IMR-90 (cell line): Measurements from ENCODE around the gene FOXP1. TPM values are rescaled to one million over a fixed set of nuclear protein-coding genes. Genes with fewer than 3 reads are reported as not detected.

ENCODE experiments used
- ATAC-seq: fragments of 200-7000 bp; cut with Tn5 transposase; 2 replicates; pipeline ENCODE4 v1.9.1; 2020; ENCODE audit warnings: low read depth, mild to moderate bottlenecking, moderate library complexity
- BruUV-seq: library from RNA; stranded (reverse); fragments of 400-500 nt; replicated peaks from 2 replicates; lab custom pipeline; 2021; lab: Mats Ljungman, UMichigan
- CTCF ChIA-PET: fragments of 300-600 bp; formaldehyde crosslinking; extraction: SDS; loops from one replicate; lab custom pipeline; 2021; ENCODE audit warnings: antibody characterized with exemption; lab: Yijun Ruan, JAX
- POLR2A ChIA-PET: fragments of 300-600 bp; sonication (Branson Sonifier 250); formaldehyde crosslinking; loops from one replicate; lab custom pipeline; 2022; ENCODE audit warnings: antibody characterized with exemption; ENCODE audit not compliant: unreplicated experiment; lab: Charles Lee
- DNase-seq: peaks from one replicate; pipeline ENCODE4 v3.0.0; 2013
- H2AFZ ChIP-seq: replicated peaks from 2 replicates; pipeline ENCODE3; 2013; ENCODE audit warnings: low read length, mild to moderate bottlenecking; ENCODE audit not compliant: poor library complexity
- H2AK5ac ChIP-seq: 2 replicates; pipeline ENCODE4 v1.6.1; 2013; ENCODE audit warnings: low read depth, low read length, inconsistent platforms
- H2AK9ac ChIP-seq: replicated peaks from 2 replicates; pipeline ENCODE3; 2013; ENCODE audit warnings: mild to moderate bottlenecking, low read depth, low read length, moderate library complexity; ENCODE audit not compliant: poor library complexity
- H2BK120ac ChIP-seq: 2 replicates; pipeline ENCODE4 v1.6.1; 2013; ENCODE audit warnings: low read depth, low read length, inconsistent platforms
- H2BK15ac ChIP-seq: 3 replicates; pipeline ENCODE4 v1.6.1; 2013; ENCODE audit warnings: low read depth, low read length, inconsistent platforms
- H2BK20ac ChIP-seq: 2 replicates; pipeline ENCODE4 v1.6.1; 2013; ENCODE audit warnings: low read depth, mild to moderate bottlenecking, inconsistent platforms, low read length, moderate library complexity
- H2BK5ac ChIP-seq: 2 replicates; pipeline ENCODE4 v1.6.1; 2013; ENCODE audit warnings: mild to moderate bottlenecking, low read depth, low read length, inconsistent platforms; ENCODE audit not compliant: poor library complexity, severe bottlenecking
- H3K14ac ChIP-seq: replicated peaks from 2 replicates; pipeline ENCODE4 v1.6.1; 2013; ENCODE audit warnings: low read depth, low read length, inconsistent platforms
- H3K18ac ChIP-seq: 2 replicates; pipeline ENCODE4 v1.6.1; 2013; ENCODE audit warnings: low read depth, low read length, control low read depth
- H3K23ac ChIP-seq: 2 replicates; pipeline ENCODE4 v1.6.1; 2013; ENCODE audit warnings: low read depth, low read length, inconsistent platforms
- H3K27ac ChIP-seq: 2 replicates; pipeline ENCODE4 v1.5.1; 2013; ENCODE audit warnings: mild to moderate bottlenecking, control low read depth, low read length; ENCODE audit not compliant: insufficient read depth
- H3K27me3 ChIP-seq: 2 replicates; pipeline ENCODE4 v1.6.1; 2013; ENCODE audit warnings: low read length; ENCODE audit not compliant: control insufficient read depth, insufficient read depth
- H3K36me3 ChIP-seq: 2 replicates; pipeline ENCODE4 v1.6.1; 2013; ENCODE audit warnings: low read length, mixed read lengths; ENCODE audit not compliant: control insufficient read depth, insufficient read depth
- H3K4ac ChIP-seq: 2 replicates; pipeline ENCODE4 v1.6.1; 2013; ENCODE audit warnings: low read depth, low read length, inconsistent platforms
- H3K4me1 ChIP-seq: 2 replicates; pipeline ENCODE4 v1.6.1; 2013; ENCODE audit warnings: low read length, mixed read lengths; ENCODE audit not compliant: control insufficient read depth, insufficient read depth
- H3K4me2 ChIP-seq: 2 replicates; pipeline ENCODE4 v1.6.1; 2013; ENCODE audit warnings: low read depth, mild to moderate bottlenecking, control low read depth, low read length, moderate library complexity
- H3K4me3 ChIP-seq: 2 replicates; pipeline ENCODE4 v1.5.1; 2013; ENCODE audit warnings: low read depth, mild to moderate bottlenecking, control low read depth, low read length, moderate library complexity; ENCODE audit not compliant: insufficient read depth
- H3K56ac ChIP-seq: 2 replicates; pipeline ENCODE4 v1.6.1; 2013; ENCODE audit warnings: low read length, inconsistent platforms; ENCODE audit not compliant: insufficient read depth; ENCODE audit errors: extremely low read depth
- H3K79me1 ChIP-seq, 2 experiments: 2 replicates each; pipeline ENCODE4 v1.6.1; 2013; ENCODE audit warnings: low read length in 2 of 2, inconsistent platforms in 1 of 2, low read depth in 1 of 2
- H3K9ac ChIP-seq: 2 replicates; pipeline ENCODE4 v1.6.1; 2013; ENCODE audit warnings: low read depth, low read length, control low read depth
- H3K9me1 ChIP-seq: 2 replicates; pipeline ENCODE4 v1.6.1; 2013; ENCODE audit warnings: low read length, inconsistent platforms; ENCODE audit not compliant: insufficient read depth
- H3K9me3 ChIP-seq: 2 replicates; pipeline ENCODE4 v1.6.1; 2013; ENCODE audit warnings: low read length; ENCODE audit not compliant: control insufficient read depth, insufficient read depth
- H4K20me1 ChIP-seq: 2 replicates; pipeline ENCODE4 v1.6.1; 2013; ENCODE audit warnings: low read length, inconsistent platforms; ENCODE audit not compliant: insufficient read depth
- H4K5ac ChIP-seq: 2 replicates; pipeline ENCODE4 v1.6.1; 2013; ENCODE audit warnings: mild to moderate bottlenecking, low read depth, low read length, control low read depth
- H4K8ac ChIP-seq, 2 experiments: 2 replicates each; pipeline ENCODE4 v1.6.1; 2013; ENCODE audit warnings: low read depth in 2 of 2, low read length in 2 of 2, control low read depth in 1 of 2, inconsistent platforms in 1 of 2
- H4K91ac ChIP-seq: 2 replicates; pipeline ENCODE4 v1.6.1; 2013; ENCODE audit warnings: low read depth, low read length, inconsistent platforms; ENCODE audit not compliant: insufficient read depth
- CHD1 ChIP-seq: IDR thresholded peaks from 2 replicates; pipeline ENCODE4 v1.6.1; 2012; ENCODE audit warnings: low read depth, low read length, improper control_type of control experiment
- MXI1 ChIP-seq: IDR thresholded peaks from 2 replicates; pipeline ENCODE4 v1.6.1; 2012; ENCODE audit warnings: low read depth, mild to moderate bottlenecking, low read length, moderate library complexity, borderline replicate concordance
- RAD21 ChIP-seq: IDR thresholded peaks from 2 replicates; pipeline ENCODE4 v1.6.1; 2012; ENCODE audit warnings: low read length, improper control_type of control experiment
- RCOR1 ChIP-seq: IDR thresholded peaks from 2 replicates; pipeline ENCODE4 v1.6.1; 2012; ENCODE audit warnings: mild to moderate bottlenecking, low read length, improper control_type of control experiment; ENCODE audit not compliant: insufficient replicate concordance
- SMC3 ChIP-seq: fragments of 150-350 bp; IDR thresholded peaks from 2 replicates; pipeline ENCODE4 v1.6.1; 2016; ENCODE audit warnings: low read depth, mild to moderate bottlenecking, antibody characterized with exemption, low read length, moderate library complexity
- WGBS, 2 experiments: methylation state at CpG; one replicate each; pipeline versions ENCODE4 v1.1.5 to v1.1.7; 2013; ENCODE audit warnings: missing lambda C conversion rate in 2 of 2; ENCODE audit not compliant: insufficient read length in 1 of 2; ENCODE audit errors: extremely low coverage in 2 of 2; 5-methylcytosine and 5-hydroxymethylcytosine counted together
- dilution Hi-C: fragments of 300-500 bp; cut with HindIII; formaldehyde crosslinking; loops from one replicate; pipeline ENCODE4 v1.14.3; 2018; ENCODE audit warnings: low sequenced_read_pairs; ENCODE audit not compliant: unreplicated experiment
- in situ Hi-C: fragments of 300-500 bp; cut with MboI; formaldehyde crosslinking; loops from 3 replicates; pipeline ENCODE4 v1.14.3; 2019; ENCODE audit warnings: low sequenced_read_pairs, inconsistent platforms, mixed read lengths
- intact Hi-C: fragments of 100-400 bp; cut with micrococcal nuclease; formaldehyde crosslinking; loops from 2 replicates; pipeline ENCODE4 v1.10.0; 2022
- polyA plus RNA-seq, 3 experiments: library from polyadenylated mRNA; depleted of rRNA; stranded (reverse); fragments of >200 nt; gene quantifications; 2 replicates each; pipeline ENCODE4 v1.2.3, GENCODE V29; 2012; ENCODE audit warnings: low replicate concordance in 1 of 3
- total RNA-seq: library from RNA; depleted of rRNA; stranded (reverse); fragments of >200 nt; gene quantifications from 2 replicates; pipeline ENCODE4 v1.2.3, GENCODE V29; 2012

FOXP1 gene
- total and polyA plus RNA-seq, 2 of the 4 experiments (the other 2 are of a cell fraction), result 37.0 to 132 TPM

- Histone ChIP-seq H3K18ac (no peak overlapping the region), H3K14ac (no peak overlapping the region; the same call in none of the 2 replicates), H3K27me3 (no peaks in the 10 kb centered on the region), H3K4me3 (no peak overlapping the region), H3K9me1 (peaks cover 9% of the 10 kb centered on the region; the same call in 1 of the 2 replicates), H2BK15ac (peak overlapping the region; percentile 8; the same call in 1 of the 3 replicates), H3K27ac (no peak overlapping the region), H3K36me3 (no peaks in the 10 kb centered on the region), H3K9me3 (no peaks in the 10 kb centered on the region; the same call in 1 of the 2 replicates), H3K79me1 (peaks cover 36 to 52% of the 10 kb centered on the region in 2 experiments), H3K23ac (peak overlapping the region; percentile 11; the same call in 1 of the 2 replicates), H4K20me1 (no peaks in the 10 kb centered on the region), H3K4ac (peak overlapping the region; percentile 11; the same call in 1 of the 2 replicates), H2BK120ac (peak overlapping the region; percentile 49), H4K91ac (peak overlapping the region; percentile 13; the same call in 1 of the 2 replicates), H3K4me2 (no peak overlapping the region), H2BK20ac (peak overlapping the region; percentile 11; the same call in 1 of the 2 replicates), H2BK5ac (no peak overlapping the region), H4K8ac (no peak overlapping the region), H3K4me1 (peaks cover 7% of the 10 kb centered on the region), H4K5ac (no peak overlapping the region), H2AK5ac (peak overlapping the region; percentile 48; the same call in 1 of the 2 replicates), H3K9ac (no peak overlapping the region), H2AK9ac (no peak overlapping the region), H3K56ac (no peak overlapping the region), H2AFZ (no peak overlapping the region)
- 91% methylated on average over 3 of the region's 5 CpGs; no CpG with 5 or more reads in 1 of the 2 experiments for WGBS, 2 experiments
- no TSS peak for BruUV-seq
- ChIA-PET POLR2A (no interaction called here), CTCF (no interaction called here)
- DNase-seq, result peak; percentile 22
- dilution Hi-C loops (no loop called here), in situ Hi-C loops (no loop called here), intact Hi-C loops (loop anchor here (5.0 kb wide), 1 partner anchor 68 kb away; the partner anchor contains the start of gene FOXP1)
- ATAC-seq, result no peak
- no peak for TF ChIP-seq RAD21
- TF ChIP-seq RCOR1, result no peak
- no peak for TF ChIP-seq SMC3
- TF ChIP-seq CHD1, result no peak
- no peak for TF ChIP-seq MXI1
Observed at GRCh38 chr3:71514621-71515020, 68.9 kb downstream of the FOXP1 start.
